HL-60 (cell line): Measurements from ENCODE around the gene NFIB.

Source experiments
- POLR2AphosphoS5 ChIP-seq: IDR thresholded peaks from 2 replicates; pipeline ENCODE4 v1.6.1; 2012; ENCODE audit warnings: low read depth
- SPI1 ChIP-seq: IDR thresholded peaks from 2 replicates; pipeline ENCODE4 v1.6.1; 2012; ENCODE audit warnings: low read depth, mild to moderate bottlenecking, borderline replicate concordance
- TF ChIP-seq, protein P1 (sequence below): IDR thresholded peaks from one replicate; pipeline ENCODE4 v1.5.1; 2011; ENCODE audit warnings: low read length, control low read depth, inconsistent platforms; ENCODE audit not compliant: insufficient read depth
- TF ChIP-seq, protein P2 (sequence below): IDR thresholded peaks from 2 replicates; pipeline ENCODE4 v1.6.1; 2012; ENCODE audit warnings: low read depth; ENCODE audit not compliant: insufficient replicate concordance

DNA sequence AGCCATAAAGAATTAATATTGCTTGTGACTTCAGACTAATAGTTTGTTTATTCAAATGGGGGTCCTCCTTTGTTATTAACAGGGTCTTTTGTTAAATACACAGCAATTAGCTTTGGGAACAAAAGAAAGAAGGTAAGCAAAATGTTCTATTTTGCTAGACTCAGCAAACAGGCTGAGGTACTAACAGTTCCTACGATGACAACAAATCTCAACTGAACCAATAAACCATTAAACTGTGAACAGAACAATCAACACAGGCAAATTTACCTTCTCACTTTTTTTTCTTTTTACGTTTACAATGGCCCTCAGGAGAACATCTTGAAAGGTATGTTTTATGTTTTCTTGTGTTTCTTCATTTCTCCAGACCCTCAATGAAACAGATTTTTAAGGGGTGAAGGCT, 207.2 kb downstream of the NFIB start:
- TF ChIP-seq, protein P1, sequence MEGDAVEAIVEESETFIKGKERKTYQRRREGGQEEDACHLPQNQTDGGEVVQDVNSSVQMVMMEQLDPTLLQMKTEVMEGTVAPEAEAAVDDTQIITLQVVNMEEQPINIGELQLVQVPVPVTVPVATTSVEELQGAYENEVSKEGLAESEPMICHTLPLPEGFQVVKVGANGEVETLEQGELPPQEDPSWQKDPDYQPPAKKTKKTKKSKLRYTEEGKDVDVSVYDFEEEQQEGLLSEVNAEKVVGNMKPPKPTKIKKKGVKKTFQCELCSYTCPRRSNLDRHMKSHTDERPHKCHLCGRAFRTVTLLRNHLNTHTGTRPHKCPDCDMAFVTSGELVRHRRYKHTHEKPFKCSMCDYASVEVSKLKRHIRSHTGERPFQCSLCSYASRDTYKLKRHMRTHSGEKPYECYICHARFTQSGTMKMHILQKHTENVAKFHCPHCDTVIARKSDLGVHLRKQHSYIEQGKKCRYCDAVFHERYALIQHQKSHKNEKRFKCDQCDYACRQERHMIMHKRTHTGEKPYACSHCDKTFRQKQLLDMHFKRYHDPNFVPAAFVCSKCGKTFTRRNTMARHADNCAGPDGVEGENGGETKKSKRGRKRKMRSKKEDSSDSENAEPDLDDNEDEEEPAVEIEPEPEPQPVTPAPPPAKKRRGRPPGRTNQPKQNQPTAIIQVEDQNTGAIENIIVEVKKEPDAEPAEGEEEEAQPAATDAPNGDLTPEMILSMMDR, result no peak
- TF ChIP-seq POLR2AphosphoS5 (no peak), SPI1 (no peak)
- TF ChIP-seq, protein P2, sequence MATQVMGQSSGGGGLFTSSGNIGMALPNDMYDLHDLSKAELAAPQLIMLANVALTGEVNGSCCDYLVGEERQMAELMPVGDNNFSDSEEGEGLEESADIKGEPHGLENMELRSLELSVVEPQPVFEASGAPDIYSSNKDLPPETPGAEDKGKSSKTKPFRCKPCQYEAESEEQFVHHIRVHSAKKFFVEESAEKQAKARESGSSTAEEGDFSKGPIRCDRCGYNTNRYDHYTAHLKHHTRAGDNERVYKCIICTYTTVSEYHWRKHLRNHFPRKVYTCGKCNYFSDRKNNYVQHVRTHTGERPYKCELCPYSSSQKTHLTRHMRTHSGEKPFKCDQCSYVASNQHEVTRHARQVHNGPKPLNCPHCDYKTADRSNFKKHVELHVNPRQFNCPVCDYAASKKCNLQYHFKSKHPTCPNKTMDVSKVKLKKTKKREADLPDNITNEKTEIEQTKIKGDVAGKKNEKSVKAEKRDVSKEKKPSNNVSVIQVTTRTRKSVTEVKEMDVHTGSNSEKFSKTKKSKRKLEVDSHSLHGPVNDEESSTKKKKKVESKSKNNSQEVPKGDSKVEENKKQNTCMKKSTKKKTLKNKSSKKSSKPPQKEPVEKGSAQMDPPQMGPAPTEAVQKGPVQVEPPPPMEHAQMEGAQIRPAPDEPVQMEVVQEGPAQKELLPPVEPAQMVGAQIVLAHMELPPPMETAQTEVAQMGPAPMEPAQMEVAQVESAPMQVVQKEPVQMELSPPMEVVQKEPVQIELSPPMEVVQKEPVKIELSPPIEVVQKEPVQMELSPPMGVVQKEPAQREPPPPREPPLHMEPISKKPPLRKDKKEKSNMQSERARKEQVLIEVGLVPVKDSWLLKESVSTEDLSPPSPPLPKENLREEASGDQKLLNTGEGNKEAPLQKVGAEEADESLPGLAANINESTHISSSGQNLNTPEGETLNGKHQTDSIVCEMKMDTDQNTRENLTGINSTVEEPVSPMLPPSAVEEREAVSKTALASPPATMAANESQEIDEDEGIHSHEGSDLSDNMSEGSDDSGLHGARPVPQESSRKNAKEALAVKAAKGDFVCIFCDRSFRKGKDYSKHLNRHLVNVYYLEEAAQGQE, result no peak
